ENCODE results near the gene IL17RC.
A peak's percentile ranks its signal among the peaks of the same experiment; 100 is the strongest.
"Not testable (repeated sequence)": the region's sequence is repeated elsewhere in the genome, so short reads cannot be mapped to it uniquely, and the experiment has no call there.

The IL17RC gene

DNA sequence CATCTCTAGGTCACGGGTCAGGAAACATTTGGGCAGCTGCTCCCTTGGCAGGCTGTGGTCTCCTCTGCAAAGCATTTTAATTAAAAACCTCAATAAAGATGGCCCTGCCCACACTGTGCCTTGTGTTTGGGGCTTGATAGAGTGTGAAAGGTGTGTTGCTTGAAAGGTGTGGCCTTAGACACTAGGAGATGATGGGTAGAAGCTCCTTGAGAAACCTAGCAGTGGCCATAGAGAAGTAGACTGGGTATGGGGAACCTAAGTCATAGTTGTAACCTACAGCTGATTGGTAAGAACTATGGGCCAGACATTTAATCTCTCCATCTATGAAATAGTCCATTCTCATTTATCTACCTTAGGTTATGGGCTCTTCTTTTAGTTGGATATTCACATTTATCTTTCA is 23.2 kb upstream of the IL17RC start:
- no peak for DNase-seq (ENCODE audit: low read depth)

DNA sequence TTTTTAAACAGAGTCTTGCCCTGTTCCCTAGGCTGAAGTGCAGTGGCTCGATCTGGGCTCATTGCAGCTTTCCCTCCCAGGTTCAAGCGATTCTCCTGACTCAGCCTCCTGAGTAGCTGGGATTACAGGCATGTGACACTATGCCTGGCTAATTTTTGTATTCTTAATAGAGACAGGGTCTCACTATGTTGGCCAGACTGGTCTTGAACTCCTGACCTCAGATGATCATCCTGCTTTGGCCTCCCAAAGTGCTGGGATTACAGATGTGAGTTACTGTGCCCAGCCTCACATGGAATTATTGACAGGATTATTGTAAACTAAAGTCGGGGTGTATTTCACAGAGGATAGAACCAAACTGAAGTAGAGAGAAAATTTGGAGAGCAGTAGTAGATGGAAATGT is 21.2 kb upstream of the IL17RC start:
- not testable (repeated sequence) for DNase-seq (ENCODE audit: low read depth)

DNA sequence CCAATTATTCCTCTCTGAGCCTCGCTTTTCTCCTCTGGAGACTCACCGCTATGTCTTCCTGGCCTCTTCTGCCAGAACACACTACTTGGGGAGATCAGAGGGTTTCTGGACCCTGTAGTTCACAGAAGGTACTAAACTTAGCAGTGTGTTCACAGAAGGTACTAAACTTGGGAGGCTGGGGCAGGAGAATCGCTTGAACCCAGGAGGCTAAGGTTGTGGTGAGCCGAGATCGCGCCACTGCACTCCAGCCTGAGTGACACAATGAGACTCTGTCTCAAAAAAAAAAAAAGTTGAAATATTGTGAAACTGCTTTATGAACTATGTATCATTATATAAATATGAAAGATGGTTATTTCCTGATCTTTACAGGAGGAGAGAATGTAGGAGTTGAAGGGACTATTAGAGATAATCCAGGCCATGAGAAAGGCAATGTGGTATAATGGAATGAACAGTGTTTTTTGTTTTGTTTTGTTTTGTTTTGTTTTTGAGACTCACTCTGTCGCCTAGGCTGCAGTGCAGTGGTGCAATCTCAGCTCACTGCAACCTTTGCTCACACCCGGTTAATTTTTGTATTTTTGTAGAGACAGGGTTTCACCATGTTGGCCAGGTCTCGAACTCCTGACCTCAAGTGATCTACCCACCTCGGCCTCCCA is 20.0 kb upstream of the IL17RC start:
- DNase-seq (ENCODE audit: low read depth) = not testable (repeated sequence)

DNA sequence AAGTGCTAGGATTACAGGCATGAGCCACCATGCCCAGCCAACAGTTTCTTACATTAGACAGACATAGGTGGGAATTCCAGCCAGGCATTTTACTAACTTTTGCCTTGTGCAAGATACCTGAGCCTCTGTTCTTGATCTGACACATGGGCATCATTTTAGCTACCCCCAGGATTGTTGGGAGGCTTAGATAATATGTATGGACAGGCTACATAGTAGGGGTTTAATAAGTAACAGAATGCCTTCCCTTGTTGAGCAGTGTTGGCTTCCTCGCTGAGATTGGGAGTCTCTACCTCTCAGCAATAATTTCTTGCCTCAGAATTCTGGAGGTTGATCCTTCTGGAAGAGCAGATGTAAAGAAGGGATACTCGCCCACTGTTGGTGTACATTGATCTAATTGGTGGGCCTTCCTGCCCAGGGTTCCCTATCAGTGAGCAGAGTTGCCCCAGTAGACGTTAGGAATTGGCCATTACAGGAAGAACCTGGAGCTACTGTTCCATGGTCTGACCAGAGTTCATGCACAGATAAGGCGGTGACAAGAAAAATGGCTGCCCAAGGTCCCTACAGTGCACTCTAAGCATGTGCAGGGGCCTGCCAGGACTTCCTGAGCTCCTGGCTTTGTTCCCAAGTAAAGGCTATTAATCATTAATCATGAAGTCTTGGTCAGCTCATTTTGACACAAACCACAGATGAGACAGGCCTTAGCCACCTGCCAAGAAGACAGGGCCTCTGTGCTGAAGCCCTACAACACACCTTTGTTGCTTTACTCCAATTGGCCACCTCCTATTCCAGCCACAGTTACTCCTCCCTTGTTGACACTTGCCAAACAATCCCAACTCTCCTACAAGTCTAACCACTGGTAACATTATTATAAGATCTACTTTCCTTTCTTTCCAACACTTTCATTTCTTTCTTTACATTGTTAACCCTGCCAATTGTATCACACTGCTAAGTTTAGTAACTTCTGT is 19.2 kb upstream of the IL17RC start:
- DNase-seq (ENCODE audit: low read depth) = no peak

DNA sequence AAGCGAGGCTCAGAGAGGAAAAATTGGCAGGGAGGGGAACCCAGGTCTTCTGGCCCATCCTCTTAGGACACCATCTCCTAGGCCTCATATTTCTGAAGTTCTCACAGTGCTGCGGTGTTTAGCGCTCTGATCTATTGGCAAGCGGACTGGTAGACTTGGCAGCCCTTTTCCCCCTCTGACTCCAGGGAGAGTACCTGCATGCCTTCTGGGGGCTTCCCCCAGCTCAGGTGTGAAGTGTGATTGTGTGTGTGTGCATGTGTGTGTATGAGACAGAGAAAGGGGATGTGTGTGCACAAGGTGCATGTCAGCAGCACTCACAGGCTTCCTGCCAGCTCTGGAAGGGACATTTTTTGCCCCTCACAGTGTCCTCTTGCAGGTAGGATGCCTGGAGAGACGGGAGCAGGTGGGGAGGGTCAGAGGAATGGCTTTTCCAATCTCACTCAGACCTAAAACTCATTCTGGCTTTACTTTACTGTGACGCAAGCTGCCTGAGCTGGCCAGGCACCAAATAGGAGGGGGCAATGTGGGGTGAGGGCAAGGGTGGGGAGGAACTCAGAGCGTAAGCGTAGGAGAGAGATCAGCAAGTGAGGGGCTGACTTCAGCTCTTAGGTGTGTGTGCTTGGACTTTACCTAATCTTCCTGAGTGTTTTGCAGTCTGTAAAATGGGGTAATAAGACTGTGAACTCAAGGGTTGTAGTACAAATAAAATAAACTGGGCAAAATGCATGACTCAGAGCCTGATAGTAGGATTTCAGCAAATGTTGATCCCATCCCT is 18.2 kb upstream of the IL17RC start:
- DNase-seq (ENCODE audit: low read depth) = no peak

DNA sequence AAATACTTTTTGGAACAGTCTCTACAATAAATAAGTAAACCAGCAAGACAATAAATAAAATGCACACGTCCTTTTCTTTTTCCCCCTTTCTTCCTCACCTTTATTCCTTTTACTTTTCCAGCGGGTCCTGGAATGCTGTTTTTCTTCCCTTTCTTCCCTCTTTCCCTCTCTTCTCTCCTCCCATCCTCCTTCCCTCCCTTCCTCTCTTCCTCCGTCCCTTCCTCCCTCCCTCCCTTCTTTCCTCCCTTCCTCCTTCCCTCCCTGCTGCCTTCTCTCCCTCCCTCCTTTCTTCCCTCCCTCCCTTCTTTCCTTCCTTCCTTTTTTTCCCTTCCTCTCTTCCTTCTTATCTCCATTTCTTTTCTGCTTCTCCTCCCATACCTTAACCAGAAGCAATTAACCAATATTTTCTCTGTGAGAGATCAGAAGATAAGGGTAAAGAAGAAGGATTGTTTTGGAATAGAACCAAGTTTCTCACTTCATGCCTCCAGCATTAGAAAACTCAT is 17.6 kb upstream of the IL17RC start:
- DNase-seq (ENCODE audit: low read depth) = no peak

DNA sequence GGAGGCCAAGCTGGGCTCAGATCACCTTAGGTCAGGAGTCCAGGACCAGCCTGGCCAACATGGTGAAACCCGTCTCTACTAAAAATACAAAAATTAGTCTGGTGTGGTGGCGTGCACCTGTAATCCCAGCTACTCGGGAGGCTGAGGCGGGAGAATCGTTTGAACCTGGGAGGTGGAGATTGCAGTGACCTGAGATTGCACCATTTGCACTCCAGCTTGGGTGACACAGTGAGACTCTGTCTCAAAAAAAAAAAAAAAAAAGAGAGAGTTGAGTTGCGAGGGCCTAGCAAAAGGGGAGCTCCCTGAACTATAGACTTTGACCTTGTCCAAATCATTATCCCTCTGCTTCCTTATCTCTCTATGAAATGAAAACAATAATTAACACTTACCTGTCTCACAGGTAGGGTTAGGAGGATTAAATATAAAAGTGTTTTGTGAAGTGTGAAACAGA is 15.9 kb upstream of the IL17RC start:
- not testable (repeated sequence) for DNase-seq (ENCODE audit: low read depth)

DNA sequence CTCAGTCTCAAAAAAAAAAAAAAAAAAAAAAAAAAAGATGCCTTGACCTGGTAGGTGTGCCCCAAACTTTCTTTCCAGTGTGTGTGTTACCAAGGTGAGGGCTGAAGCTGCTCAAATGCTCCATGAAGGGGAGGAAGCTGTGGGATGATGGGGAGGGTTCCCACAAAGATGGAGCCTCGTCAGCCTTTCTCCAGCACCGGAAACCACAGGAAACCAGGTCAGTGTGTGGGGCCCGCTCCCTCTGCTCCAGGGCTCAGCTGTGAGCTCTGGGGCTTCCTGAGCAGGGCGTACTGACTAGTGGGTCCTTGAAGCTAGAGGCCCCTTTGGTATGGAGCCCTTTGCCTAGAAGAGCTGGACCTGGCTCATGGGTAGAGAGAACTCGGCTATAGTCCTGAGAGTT is 14.9 kb upstream of the IL17RC start:
- no peak for DNase-seq (ENCODE audit: low read depth)

DNA sequence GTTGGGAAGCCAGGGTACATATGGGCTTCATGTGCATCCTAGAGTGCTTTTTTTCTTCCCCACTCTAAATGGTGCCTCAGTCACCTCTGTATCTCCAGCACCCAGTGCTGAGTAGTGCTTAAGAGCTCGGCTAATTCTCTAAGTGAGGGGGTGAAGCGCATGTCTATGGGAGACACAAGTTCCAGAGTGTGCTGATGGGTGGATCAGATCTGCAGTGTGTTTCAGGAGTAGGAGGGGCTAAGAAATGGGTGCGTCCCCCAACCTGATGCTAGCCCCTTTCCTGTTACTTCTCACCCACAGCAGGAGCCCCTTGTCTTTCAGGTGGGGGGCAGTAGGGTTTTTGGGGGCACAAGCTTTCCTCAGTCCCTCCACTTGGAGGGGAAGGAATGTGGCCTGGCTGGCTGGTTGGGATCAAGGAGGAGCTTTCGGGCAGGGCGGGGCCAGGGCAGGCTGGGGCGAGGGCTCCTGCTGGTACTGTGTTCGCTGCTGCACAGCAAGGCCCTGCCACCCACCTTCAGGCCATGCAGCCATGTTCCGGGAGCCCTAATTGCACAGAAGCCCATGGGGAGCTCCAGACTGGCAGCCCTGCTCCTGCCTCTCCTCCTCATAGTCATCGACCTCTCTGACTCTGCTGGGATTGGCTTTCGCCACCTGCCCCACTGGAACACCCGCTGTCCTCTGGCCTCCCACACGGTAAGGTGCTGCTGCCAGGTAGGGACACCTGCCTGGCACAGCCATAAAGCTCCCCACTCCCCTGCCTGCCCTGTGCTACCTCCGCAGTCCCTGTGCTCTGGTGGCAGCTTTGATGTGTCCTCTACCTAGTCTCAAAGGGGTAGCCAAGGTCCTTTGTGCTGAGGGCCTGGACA is 14.3 kb upstream of the IL17RC start, which contains the start of gene IL17RE:
TSS of gene IL17RE (plus strand) at position 477 of the 866 bp plus-strand sequence. CDS start at position 562, 85 bp downstream.
- no peak for DNase-seq (ENCODE audit: low read depth)

DNA sequence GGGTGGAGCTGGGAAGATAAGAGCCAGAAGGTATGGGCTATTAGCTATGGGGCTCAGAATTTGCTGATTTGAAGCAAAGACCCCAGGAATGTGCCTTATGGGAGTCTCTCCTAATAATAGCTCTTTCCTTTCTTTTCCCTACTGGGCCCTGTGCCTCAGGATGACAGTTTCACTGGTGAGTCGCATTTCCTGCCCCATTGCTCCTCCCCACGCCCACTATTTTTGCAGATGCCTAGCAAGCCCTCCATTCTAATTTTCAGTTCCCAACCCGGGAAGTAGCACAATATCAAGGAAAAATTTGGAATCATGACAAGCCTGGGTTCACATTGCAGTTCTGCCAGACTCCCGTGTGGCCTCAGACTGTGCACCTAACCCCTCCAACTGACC is 13.7 kb upstream of the IL17RC start:
- DNase-seq (ENCODE audit: low read depth) = peak; percentile 42

DNA sequence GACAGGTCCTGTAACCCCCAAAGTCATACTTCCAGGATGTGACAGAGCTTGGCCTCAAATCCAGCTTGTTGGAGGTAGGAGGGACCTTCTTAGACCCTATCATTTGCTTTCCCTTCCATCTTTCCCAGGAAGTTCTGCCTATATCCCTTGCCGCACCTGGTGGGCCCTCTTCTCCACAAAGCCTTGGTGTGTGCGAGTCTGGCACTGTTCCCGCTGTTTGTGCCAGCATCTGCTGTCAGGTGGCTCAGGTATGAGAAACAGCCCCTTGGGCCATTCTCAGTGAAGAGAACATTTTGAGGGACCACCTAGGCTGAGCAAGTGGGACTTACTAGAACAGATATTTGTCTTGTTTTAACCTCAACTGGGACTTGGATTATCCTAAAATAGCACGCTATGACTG is 13.0 kb upstream of the IL17RC start:
- DNase-seq (ENCODE audit: low read depth) = no peak

DNA sequence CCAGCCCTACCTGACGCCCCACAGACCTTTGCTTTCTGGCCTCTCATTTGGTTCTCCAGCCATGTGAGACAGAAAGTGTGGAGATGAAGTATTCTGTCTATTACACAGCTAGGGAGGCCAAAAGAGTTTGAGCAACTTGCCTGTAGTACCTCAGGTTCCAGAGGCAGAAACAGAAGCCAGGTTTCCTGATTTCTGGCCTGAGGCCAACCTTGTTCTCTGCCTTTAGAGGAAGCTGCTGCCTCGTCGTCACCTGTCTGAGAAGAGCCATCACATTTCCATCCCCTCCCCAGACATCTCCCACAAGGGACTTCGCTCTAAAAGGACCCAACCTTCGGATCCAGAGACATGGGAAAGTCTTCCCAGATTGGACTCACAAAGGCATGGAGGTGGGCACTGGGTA is 10.4 kb upstream of the IL17RC start:
- DNase-seq (ENCODE audit: low read depth) = no peak

DNA sequence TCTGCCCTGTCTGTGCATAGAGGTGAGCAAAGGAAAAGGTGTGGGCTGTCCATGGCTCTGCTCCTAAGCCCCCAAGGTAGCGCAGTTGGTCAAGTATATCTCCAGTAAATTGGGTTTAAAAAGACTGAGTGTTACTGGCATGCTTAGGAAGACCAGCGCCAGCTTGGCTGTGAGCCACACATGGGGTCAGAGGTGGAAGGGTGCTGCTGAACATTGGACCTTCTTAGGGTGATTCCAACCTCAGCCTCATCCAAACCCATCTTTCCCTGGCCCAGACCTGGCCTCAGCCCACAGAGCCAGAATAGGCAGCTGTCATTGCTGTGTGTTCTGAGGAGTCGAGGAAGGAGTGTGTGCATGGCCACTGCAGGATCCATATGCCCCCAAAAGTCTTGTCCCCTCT is 8.6 kb upstream of the IL17RC start:
- no peak for DNase-seq (ENCODE audit: low read depth)

DNA sequence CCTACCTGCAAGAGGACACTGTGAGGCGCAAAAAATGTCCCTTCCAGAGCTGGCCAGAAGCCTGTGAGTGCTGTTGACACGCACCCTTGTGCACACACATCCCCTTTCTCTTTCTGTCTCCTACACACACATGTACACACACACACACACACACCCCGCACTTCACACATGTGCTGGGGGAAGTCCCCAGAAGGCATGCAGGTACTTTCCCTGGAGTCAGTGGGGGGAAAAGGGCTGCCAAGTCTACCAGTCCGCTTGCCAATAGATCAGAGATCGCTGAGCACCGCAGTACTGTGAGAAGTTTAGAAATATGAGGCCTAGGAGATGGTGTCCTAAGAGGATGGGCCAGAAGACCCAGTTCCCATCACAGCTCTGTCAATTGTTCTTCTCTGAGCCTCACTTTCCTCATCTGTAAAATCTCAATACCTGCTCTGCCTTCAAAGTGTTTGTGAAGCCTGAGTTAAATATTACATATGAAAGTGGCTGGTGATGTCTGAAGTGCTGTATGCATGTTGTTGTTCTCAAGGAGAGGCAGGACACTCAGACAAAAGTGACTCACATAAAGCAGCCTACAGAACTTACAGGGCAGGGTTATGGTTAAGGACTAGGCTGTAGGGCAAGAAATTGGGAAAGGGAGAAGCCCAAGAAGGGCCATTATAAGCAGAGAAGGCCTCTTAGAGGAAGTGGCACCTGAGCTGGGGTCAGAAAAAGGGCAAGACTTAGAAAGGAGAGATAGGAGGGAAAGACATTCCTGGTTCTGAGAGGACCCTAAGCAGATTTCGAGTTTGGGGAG is 7.5 kb upstream of the IL17RC start:
- DNase-seq (ENCODE audit: low read depth) = no peak

DNA sequence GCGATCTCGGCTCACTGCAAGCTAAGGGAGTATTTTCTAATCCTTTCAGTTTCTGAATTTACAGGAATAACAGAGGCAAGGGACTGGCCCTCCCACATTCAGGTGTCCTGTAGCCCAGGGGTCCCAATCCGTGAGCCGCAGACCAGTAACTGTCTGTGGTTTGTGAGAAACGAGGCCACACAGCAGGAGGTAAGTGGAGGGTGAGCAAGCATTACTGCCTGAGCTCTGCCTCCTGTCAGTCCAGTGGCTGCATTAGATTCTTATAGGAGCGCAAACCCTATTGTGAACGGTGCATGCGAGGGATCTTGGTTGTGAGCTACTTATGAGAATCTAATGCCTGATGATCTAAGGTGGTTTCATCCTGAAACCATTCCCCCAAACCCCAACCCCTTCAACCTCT is 5.0 kb upstream of the IL17RC start:
- no peak for DNase-seq (ENCODE audit: low read depth)

DNA sequence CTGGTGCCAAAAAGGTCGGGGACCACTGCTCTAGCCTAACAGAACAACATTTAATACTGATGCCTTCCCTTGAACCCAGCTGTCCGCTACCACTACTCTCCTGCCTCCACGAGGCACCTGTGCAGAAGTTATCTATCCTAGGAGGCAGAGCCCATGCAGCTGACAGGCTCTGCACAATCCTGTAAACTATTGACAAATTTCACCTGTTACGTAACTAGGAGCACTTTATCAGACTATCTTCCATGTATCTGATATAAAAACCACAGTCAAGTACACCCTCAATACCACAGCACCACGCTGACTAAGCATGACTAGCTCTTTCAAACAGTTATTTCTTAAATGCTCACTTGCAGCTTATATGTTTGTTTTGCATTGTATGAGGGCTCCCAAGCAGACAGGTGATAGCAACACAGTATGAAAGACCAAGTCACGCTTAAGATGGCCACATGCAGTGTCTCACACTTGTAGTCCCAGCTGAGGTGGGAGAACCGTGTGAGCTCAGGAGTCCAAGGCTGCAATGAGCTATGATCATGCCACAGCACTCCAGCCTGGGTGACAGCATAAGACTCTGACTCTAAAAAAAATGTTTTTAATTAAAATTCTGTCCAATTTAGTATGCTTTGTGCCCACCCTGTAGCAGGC is 4.5 kb upstream of the IL17RC start:
- no peak for DNase-seq (ENCODE audit: low read depth)

DNA sequence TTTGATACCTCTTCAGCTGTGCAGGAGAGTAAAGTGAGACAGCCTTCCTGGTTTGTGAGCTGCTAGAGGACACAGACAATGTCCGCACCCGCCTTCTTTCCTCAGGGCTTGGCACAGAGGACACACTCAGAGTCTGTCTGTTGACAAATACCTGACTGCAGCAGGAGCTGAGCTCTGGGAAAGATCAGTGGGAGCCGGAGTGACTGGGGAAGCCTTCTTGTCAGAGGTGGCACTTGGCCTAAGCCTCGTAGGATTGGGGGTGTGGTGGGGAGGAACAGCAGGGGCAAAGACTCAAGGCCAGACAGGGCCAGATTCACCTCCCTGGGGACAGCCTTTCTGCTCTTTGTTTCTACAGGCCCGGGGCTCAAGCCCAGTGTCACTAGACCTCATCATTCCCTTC is 3.3 kb upstream of the IL17RC start:
- no peak for DNase-seq (ENCODE audit: low read depth)

DNA sequence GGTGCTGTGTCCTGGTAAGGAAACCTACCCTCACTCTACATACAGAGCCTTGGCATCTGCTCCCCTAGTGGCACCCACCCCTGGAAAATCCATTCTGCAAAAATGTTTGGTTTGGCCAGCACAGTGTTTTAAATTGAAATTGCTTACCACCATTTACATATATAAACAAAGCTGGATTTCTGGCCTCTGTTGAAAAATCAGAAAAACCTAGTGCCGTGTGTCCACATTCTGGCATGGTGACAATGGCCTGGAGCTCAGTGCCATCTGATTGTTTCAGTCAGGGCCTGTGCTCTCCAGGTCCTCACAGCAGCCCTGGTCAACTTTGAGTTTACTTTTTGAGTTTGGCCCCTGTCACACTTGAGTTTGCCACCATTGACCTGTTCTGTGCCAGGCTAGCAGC is 2.9 kb upstream of the IL17RC start:
- no peak for DNase-seq (ENCODE audit: low read depth)

DNA sequence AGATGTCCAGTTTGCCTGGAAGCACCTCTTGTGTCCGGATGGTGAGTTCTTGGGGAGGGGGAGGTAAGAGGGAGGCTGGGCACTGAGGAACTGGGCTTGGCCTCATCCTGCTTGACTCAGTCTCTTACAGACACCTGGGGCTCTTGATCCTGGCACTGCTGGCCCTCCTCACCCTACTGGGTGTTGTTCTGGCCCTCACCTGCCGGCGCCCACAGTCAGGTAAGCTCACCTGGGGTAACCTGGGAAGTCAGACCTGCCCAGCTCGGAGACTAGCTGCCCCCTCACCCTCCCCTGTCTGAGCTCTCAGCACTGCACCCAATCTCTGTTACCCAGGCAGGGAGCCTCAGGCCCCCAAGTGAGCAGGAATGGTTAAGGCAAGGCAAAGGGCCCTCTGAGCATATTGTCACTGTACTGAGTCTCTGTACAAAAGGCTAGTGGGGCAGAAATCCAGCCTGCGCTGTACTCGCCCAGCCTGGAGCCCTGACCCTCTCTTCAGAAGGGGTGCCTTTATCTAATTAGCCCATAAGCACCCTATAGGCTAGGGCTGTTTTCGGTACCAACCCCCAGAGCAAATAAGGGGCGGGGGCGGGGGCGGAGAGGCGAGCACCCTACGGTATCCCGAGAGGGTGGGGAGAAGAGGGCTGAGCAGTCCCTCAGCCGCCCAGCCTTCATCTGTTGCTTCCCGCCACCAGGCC is 2.2 kb upstream of the IL17RC start:
- DNase-seq (ENCODE audit: low read depth) = no peak
